Brain microvascular endothelial cell (primary cell): ENCODE results near the gene SNAPC4.
A peak's percentile ranks its signal among the peaks of the same experiment; 100 is the strongest.

Experiments used
- DNase-seq: peaks from one replicate; pipeline ENCODE4 v3.0.0-alpha.2; 2020
- H3K27ac ChIP-seq: fragments of 250-450 bp; sonication (Bioruptor Pico); 2 replicates; pipeline ENCODE4 v1.5.1; 2020; ENCODE audit warnings: mild to moderate bottlenecking, moderate library complexity
- H3K27me3 ChIP-seq: fragments of 250-450 bp; sonication (Bioruptor Pico); replicated peaks from 2 replicates; pipeline ENCODE4 v1.5.1; 2020; ENCODE audit warnings: mild to moderate bottlenecking
- H3K36me3 ChIP-seq: fragments of 250-450 bp; sonication (Bioruptor Pico); replicated peaks from 2 replicates; pipeline ENCODE4 v1.5.1; 2020; ENCODE audit warnings: mild to moderate bottlenecking
- H3K4me3 ChIP-seq: 2 replicates; pipeline ENCODE4 v1.5.1; 2011; ENCODE audit warnings: low read depth, mild to moderate bottlenecking, control low read depth, low read length, moderate library complexity
- in situ Hi-C: cut with HindIII; loops from 2 replicates; pipeline ENCODE4 v1.10.0; 2017; ENCODE audit warnings: low sequenced_read_pairs, low pct_ligation_motif_present
- TF ChIP-seq, protein P1 (sequence below): IDR thresholded peaks from 2 replicates; pipeline ENCODE4 v1.5.1; 2011; ENCODE audit warnings: low read depth, mild to moderate bottlenecking, moderate library complexity, low read length, control low read depth, inconsistent platforms; ENCODE audit errors: missing control alignments

SNAPC4 gene

DNA sequence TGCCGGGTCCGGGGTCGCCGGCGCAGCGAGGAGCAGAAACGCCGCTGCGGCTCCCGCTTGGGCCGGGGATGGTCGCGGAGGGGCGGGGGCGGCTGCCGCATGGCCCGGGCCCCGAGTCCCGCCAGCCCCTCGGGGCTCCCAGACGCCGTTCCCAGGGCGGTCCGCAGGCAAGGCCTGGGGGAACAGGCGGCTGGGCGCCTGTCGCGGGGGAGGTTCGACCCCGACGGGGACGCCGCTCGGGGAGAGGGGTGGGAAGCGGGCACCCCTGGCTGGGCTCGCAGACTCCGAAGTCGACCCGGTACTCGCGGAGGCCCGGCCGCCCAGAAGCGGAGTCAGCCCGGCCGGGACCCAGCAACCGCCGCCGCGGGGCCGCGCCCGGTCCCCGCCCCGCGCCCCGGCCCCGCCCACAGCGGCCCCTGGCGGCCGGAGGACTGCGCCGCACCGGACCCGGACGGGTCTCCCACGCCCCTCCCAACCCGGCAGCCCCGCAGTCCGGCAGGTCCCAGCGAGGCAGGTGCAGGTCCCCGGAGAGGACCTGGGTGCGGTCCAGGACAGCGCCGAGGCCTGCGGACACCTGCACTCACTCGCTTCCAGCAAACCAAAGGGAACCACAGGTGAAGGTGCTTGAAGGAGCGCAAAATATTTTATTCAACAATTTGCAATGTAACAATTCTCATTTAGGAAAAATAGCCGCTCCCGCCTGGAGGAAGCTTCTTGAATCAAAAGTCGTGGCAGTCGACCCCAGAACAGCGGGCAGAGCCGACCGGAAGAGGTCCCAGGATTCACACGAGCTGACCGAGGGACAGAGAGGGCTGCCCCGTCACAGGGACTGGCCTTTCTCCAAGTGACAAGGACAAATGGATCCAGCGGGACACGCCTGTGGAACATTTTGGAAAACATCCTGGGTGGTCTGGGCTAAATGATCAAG, 39.8 kb upstream of the SNAPC4 start, which contains the start of gene INPP5E:
TSS of gene INPP5E (minus strand) at position 365 of the 928 bp plus-strand sequence. CDS start 426 bp downstream, outside the sequence.
- Histone ChIP-seq H3K27ac (peak within 1 kb of the TSS; percentile 44), H3K4me3 (peak within 1 kb of the TSS; percentile 67), H3K27me3 (no peaks in the 10 kb centered on the region), H3K36me3 (peaks cover 43% of the 10 kb centered on the region)
- peak; percentile 32 for DNase-seq
- in situ Hi-C loops = no loop called here
- TF ChIP-seq, protein P1, sequence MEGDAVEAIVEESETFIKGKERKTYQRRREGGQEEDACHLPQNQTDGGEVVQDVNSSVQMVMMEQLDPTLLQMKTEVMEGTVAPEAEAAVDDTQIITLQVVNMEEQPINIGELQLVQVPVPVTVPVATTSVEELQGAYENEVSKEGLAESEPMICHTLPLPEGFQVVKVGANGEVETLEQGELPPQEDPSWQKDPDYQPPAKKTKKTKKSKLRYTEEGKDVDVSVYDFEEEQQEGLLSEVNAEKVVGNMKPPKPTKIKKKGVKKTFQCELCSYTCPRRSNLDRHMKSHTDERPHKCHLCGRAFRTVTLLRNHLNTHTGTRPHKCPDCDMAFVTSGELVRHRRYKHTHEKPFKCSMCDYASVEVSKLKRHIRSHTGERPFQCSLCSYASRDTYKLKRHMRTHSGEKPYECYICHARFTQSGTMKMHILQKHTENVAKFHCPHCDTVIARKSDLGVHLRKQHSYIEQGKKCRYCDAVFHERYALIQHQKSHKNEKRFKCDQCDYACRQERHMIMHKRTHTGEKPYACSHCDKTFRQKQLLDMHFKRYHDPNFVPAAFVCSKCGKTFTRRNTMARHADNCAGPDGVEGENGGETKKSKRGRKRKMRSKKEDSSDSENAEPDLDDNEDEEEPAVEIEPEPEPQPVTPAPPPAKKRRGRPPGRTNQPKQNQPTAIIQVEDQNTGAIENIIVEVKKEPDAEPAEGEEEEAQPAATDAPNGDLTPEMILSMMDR = peak; percentile 53

DNA sequence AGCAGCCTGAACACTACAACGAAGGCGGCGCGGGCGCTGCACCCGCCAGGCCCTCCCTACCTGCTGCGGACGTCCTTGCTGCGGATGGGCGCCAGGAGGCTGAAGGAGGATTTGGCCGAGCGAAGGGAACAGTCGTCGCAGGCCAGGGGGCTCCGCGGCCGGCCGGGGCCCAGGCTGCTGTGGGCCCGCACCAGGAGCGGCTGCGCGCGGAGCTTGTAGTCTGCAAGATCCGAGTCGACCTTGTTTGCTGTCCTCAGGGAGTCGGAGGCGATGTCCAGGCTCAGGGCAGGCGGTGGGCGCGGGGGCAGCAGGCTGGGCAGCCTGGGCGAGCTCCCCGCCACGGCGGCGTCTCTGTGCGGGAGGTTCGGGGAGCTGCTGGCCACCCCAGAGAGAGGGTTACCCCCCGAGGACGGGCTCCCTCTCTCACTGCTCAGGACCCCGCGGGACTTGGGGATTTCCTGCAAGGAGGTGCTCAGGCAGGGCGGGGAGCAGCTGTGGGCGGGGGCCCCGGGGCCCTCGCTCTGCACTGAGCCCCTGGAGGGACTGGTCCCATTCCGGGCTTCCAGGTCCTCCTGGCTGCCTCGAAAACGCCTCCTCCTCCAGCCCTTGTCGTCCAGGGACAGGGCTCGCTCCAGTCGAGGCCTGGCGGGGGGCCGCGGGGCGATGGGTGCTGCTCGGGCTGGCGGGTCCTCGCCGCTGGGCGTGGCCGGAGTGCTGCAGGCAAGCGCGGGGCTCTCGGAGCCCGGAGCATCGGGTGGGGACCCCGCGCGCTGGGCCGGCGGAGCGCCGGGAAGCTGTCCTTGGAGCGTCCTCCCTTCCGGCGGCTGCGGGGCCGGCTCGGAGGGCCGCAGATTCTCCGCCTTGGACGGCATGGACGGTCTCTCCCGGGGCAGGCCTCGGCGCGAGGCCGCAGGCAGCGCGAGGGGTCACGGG, 38.8 kb upstream of the SNAPC4 start:
- peak; percentile 14 for DNase-seq
- Histone ChIP-seq H3K27ac (peak overlapping the region; percentile 44), H3K27me3 (no peaks in the 10 kb centered on the region), H3K36me3 (peaks cover 36% of the 10 kb centered on the region), H3K4me3 (peak overlapping the region; percentile 67)
- in situ Hi-C loops = no loop called here
- TF ChIP-seq, protein P1 = no peak

DNA sequence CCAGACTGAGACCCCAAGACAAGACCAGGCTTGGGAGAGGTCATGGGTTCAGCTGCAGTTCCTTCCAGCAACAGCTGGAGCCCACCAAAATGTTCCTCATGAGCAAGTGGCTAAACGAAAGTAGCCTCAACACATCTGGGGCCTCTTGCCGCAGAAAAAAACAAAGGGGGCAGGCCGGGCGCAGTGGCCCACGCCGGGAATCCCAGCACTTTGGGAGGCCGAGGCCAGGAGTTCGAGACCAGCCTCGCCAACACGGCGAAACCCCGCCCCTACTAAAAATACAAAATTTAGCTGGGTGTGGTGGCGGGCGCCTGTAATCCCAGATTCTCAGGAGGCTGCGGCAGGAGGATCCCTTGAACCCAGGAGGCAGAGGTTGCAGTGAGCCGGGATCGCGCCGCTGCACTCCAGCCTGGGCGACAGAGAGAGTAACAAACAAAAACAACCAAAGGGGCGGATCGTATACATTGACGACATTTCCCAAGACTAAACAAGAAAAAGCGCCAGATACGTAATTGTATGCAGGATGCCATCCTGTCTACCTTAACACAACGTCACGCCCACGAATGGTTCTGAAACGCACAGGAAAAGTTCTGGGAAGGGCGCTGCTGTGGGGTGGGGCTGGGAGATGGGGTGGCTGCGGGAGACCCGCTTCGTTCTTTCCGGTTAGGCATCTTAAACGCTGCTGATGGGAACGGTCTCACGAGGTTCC, 38.0 kb upstream of the SNAPC4 start:
- in situ Hi-C loops = no loop called here
- peaks cover 29% of the 10 kb centered on the region for H3K36me3 ChIP-seq
- H3K27ac ChIP-seq = no peak overlapping the region
- DNase-seq = no peak
- no peaks in the 10 kb centered on the region for H3K27me3 ChIP-seq
- H3K4me3 ChIP-seq = peak overlapping the region; percentile 67
- TF ChIP-seq, protein P1 = no peak

DNA sequence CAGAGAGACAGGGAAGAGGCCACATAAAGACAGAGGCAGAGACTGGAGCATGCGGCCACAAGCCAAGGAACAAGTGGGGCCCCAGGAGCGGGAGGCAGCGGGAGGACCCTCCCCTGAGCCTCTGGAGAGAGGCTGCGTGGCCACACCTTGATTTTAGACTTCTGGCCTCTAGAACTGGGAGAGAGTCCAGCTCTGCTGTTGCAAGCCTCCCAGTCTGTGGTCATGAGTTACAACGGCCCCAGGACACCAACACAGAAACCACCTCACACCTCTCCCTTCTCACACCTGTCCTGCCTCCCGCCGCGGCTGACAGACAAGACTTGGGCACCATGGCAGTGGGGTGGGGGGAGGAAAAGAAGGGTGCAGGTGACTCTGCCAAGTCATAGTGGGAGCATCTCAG, 37.5 kb upstream of the SNAPC4 start:
- H3K4me3 ChIP-seq = peak overlapping the region; percentile 67
- no peak for DNase-seq
- no peaks in the 10 kb centered on the region for H3K27me3 ChIP-seq
- in situ Hi-C loops = no loop called here
- H3K36me3 ChIP-seq = peaks cover 28% of the 10 kb centered on the region
- no peak overlapping the region for H3K27ac ChIP-seq
- TF ChIP-seq, protein P1 = no peak

GRCh38 chr9:136436055-136436634, 36.2 kb upstream of the SNAPC4 start:
- no peaks in the 10 kb centered on the region for H3K27me3 ChIP-seq
- in situ Hi-C loops = no loop called here
- no peak overlapping the region for H3K4me3 ChIP-seq
- H3K36me3 ChIP-seq = peaks cover 24% of the 10 kb centered on the region
- no peak overlapping the region for H3K27ac ChIP-seq
- TF ChIP-seq, protein P1 = no peak
- no peak for DNase-seq
